Right lobe of liver (tissue), 6 donors: Measurements from ENCODE around the gene ECI1. TPM values are rescaled to one million over a fixed set of nuclear protein-coding genes. Genes with fewer than 3 reads are reported as not detected.

Experiments
- ATAC-seq, 4 donors: fragments of 200-7000 bp; cut with Tn5 transposase; one replicate each; pipeline ENCODE4 v1.9.1; 2020; ENCODE audit warnings: mild to moderate bottlenecking in 4 of 4, moderate library complexity in 4 of 4
- DNase-seq, 3 donors: peaks; one replicate each; pipeline ENCODE4 v3.0.0-alpha.2; 2020
- H3K27ac ChIP-seq, 3 donors: fragments of 200-600 bp; one replicate each; pipeline ENCODE4 v1.8.0; 2022
- H3K27me3 ChIP-seq, 2 donors: fragments of 200-600 bp; one replicate each; pipeline ENCODE4 v1.8.0; 2022
- H3K36me3 ChIP-seq, 4 donors: fragments of 200-600 bp; sonication (generic) in 1 of 4; one replicate each; pipeline versions ENCODE4 v1.5.1 to v1.8.0; 2017 to 2022; ENCODE audit warnings: control low read depth in 1 of 4
- H3K4me1 ChIP-seq, 4 donors: fragments of 200-600 bp; sonication (generic) in 1 of 4; one replicate each; pipeline versions ENCODE4 v1.5.1 to v1.8.0; 2017 to 2022; ENCODE audit warnings: control low read depth in 1 of 4
- H3K4me3 ChIP-seq, 3 donors: fragments of 200-600 bp; one replicate each; pipeline ENCODE4 v1.8.0; 2022
- H3K9me3 ChIP-seq, 4 donors: fragments of 200-600 bp; sonication (generic) in 1 of 4; one replicate each; pipeline versions ENCODE4 v1.5.1 to v1.8.0; 2017 to 2022; ENCODE audit warnings: control low read depth in 1 of 4
- CTCF ChIP-seq, 4 donors: fragments of 200-600 bp in 3 of 4; fragments of 450-650 bp in 1 of 4; IDR thresholded peaks; one replicate each; pipeline versions ENCODE4 v1.5.1 to v1.8.0; 2016 to 2022; ENCODE audit warnings: antibody characterized with exemption in 4 of 4, mild to moderate bottlenecking in 2 of 4
- POLR2A ChIP-seq: fragments of 450-650 bp; IDR thresholded peaks from one replicate; pipeline ENCODE4 v1.6.1; 2017; ENCODE audit warnings: antibody characterized with exemption, mild to moderate bottlenecking
- WGBS: methylation state at CpG from one replicate; pipeline ENCODE4 v1.1.6; 2018; ENCODE audit warnings: low coverage, low lambda C conversion rate; ENCODE audit not compliant: insufficient coverage; ENCODE audit errors: missing lambda C conversion rate; 5-methylcytosine and 5-hydroxymethylcytosine counted together
- intact Hi-C, 2 donors: fragments of 100-400 bp; cut with DNase I; formaldehyde crosslinking; loops; one replicate each; pipeline versions ENCODE4 v1.11.2 to v1.14.1; 2022
- long read RNA-seq: library from polyadenylated mRNA; unstranded; transcript quantifications from one replicate; pipeline ENCODE4 v2.0.0, GENCODE V29; 2019
- total RNA-seq, 6 experiments: library from RNA; depleted of rRNA in 2 of 6; stranded (reverse); fragments of >200 nt in 2 of 6; fragmentation: NEBNext Ultra II Directional in 3 of 6; extraction: Animal tissue kit (Norgen Biotek cat#: 25700) in 3 of 6; gene quantifications; one replicate each; pipeline versions ENCODE4 v1.1.0 to v1.2.4, GENCODE V29; 2016 to 2023
- donor health status: DM: no; HTN: yes; CAD: no.
- donor health status: DM: no; HTN: no; CAD: no.
- donor health status: DM: no; HTN: no; CAD: no.
- donor health status: DM: no; HTN: yes; CAD: no.
- donor health status: DM: no; HTN: yes; CAD: no.

Gene ECI1, protein sequence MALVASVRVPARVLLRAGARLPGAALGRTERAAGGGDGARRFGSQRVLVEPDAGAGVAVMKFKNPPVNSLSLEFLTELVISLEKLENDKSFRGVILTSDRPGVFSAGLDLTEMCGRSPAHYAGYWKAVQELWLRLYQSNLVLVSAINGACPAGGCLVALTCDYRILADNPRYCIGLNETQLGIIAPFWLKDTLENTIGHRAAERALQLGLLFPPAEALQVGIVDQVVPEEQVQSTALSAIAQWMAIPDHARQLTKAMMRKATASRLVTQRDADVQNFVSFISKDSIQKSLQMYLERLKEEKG
- total RNA-seq = 100 to 1,000 TPM in 2 of 6 experiments, 10 to 100 TPM in 4; 68.1 to 150 (median 85.5) TPM
- long read RNA-seq, partial matches to known transcripts = 2 of 3 reads
- long read RNA-seq, other reads (novel, unspliced or antisense) = 1 of 3 reads

- ATAC-seq = peak; percentile 96 to 98 (median 96)
- H3K27me3 ChIP-seq = no peaks in the 10 kb centered on the region
Measured at GRCh38 chr16:2251296-2252111, at the start of gene ECI1. Gene ECI1 (minus strand): TSS chr16:2251587. CDS start chr16:2251566, 21 bp downstream.

DNA sequence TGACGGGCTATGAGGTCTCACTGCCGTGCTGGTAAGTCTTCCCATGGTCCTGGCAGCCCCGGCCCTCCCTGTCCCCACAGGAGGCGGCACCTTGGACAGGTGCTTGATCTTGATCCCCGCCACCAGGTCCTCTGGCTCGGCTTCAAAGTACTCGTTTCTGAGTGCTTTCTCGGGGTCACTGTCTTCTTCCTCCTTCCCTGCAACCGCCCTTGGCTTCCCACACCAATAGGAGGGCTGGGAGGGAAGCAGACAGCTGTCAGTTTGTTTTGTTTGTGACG lies 48.5 kb upstream of the ECI1 start:
- TF ChIP-seq CTCF (IDR thresholded peaks at IDR 0.05) (no peak), POLR2A (no peak)
- no CpG with 5 or more reads among the region's 10 CpGs for WGBS
- Histone ChIP-seq H3K9me3 (no peaks in the 10 kb centered on the region), H3K4me3 (no peak overlapping the region), H3K36me3 (no peaks in the 10 kb centered on the region), H3K27me3 (no peaks in the 10 kb centered on the region), H3K27ac (no peak overlapping the region), H3K4me1 (no peaks in the 10 kb centered on the region)
- intact Hi-C loops = no loop called here
- no peak for DNase-seq
- ATAC-seq = no peak

More at GRCh38 chr16:2251296-2252111, at the start of gene ECI1:
- Histone ChIP-seq H3K27ac (peak within 1 kb of the TSS; percentile 64 to 93 (median 76)), H3K4me3 (peak within 1 kb of the TSS; percentile 69 to 88 (median 74)), H3K4me1 (peaks cover 0 to 48% (median 10%) of the 10 kb centered on the region in 4 donors), H3K9me3 (no peaks in the 10 kb centered on the region), H3K36me3 (peaks cover 4 to 31% (median 12%) of the 10 kb centered on the region in 4 donors)
- WGBS = 3% methylated on average over 8 of the region's 88 CpGs
- intact Hi-C loops = no loop called here
- TF ChIP-seq POLR2A = peak; percentile 92
- TF ChIP-seq CTCF (IDR thresholded peaks at IDR 0.05) = peak; percentile 74 to 88 (median 84)
- peak; percentile 98 to 99 (median 98) for DNase-seq

GRCh38 chr16:2299121-2299914 lies 47.9 kb upstream of the ECI1 start:
- H3K27me3 ChIP-seq = no peaks in the 10 kb centered on the region
- no peaks in the 10 kb centered on the region for H3K4me1 ChIP-seq
- 76% methylated on average over 9 of the region's 31 CpGs for WGBS
- DNase-seq (no peak), ATAC-seq (no peak)
- no peak overlapping the region for H3K4me3 ChIP-seq
- H3K36me3 ChIP-seq = no peaks in the 10 kb centered on the region
- TF ChIP-seq CTCF (IDR thresholded peaks at IDR 0.05) = no peak
- intact Hi-C loops = no loop called here
- no peaks in the 10 kb centered on the region for H3K9me3 ChIP-seq
- H3K27ac ChIP-seq = no peak overlapping the region

GRCh38 chr16:2298621-2299020 lies 47.2 kb upstream of the ECI1 start:
- H3K36me3 ChIP-seq = no peaks in the 10 kb centered on the region
- no peak for ATAC-seq
- no peaks in the 10 kb centered on the region for H3K27me3 ChIP-seq
- no peak for TF ChIP-seq POLR2A
- no peak for TF ChIP-seq CTCF (IDR thresholded peaks at IDR 0.05)
- 89% methylated on average over 7 of the region's 9 CpGs for WGBS
- no peak overlapping the region for H3K4me3 ChIP-seq
- no peaks in the 10 kb centered on the region for H3K4me1 ChIP-seq
- DNase-seq = no peak
- H3K27ac ChIP-seq = no peak overlapping the region
- intact Hi-C loops = no loop called here
- no peaks in the 10 kb centered on the region for H3K9me3 ChIP-seq
